Liver (tissue), 9 donors: Measurements from ENCODE around the gene IGFL3. TPM values are rescaled to one million over a fixed set of nuclear protein-coding genes. Genes with fewer than 3 reads are reported as not detected.

ENCODE experiments used
- DNase-seq: peaks from one replicate; pipeline ENCODE4 v3.0.0-alpha.2; 2017; ENCODE audit warnings: low spot score
- H3K27ac ChIP-seq, 2 donors: one replicate each; pipeline ENCODE4 v1.7.0; 2013; ENCODE audit warnings: inconsistent platforms in 2 of 2, low read length in 2 of 2, control low read depth in 1 of 2, low read depth in 1 of 2, mild to moderate bottlenecking in 1 of 2
- H3K27me3 ChIP-seq, 4 donors: one replicate each; pipeline versions ENCODE4 v1.6.1 to v1.7.0; 2013; ENCODE audit warnings: low read length in 3 of 4, inconsistent platforms in 1 of 4, mild to moderate bottlenecking in 1 of 4, moderate library complexity in 1 of 4; ENCODE audit not compliant: control insufficient read depth in 4 of 4, insufficient read depth in 4 of 4
- H3K36me3 ChIP-seq, 4 donors: one replicate each; pipeline versions ENCODE4 v1.6.1 to v1.7.0; 2013; ENCODE audit warnings: low read length in 3 of 4, mild to moderate bottlenecking in 3 of 4, low read depth in 1 of 4, moderate library complexity in 1 of 4; ENCODE audit not compliant: control insufficient read depth in 4 of 4, insufficient read depth in 3 of 4
- H3K4me1 ChIP-seq, 4 donors: one replicate each; pipeline versions ENCODE4 v1.6.1 to v1.7.0; 2013; ENCODE audit warnings: low read length in 3 of 4, mild to moderate bottlenecking in 3 of 4, moderate library complexity in 1 of 4; ENCODE audit not compliant: control insufficient read depth in 4 of 4, insufficient read depth in 4 of 4
- H3K4me3 ChIP-seq, 3 donors: one replicate each; pipeline versions ENCODE4 v1.6.1 to v1.7.0; 2013; ENCODE audit warnings: low read length in 3 of 3, control low read depth in 1 of 3, low read depth in 1 of 3, mild to moderate bottlenecking in 1 of 3
- H3K9ac ChIP-seq, 2 donors: one replicate each; pipeline ENCODE4 v1.7.0; 2013; ENCODE audit warnings: low read length in 2 of 2, mild to moderate bottlenecking in 2 of 2, moderate library complexity in 2 of 2, control low read depth in 1 of 2, low read depth in 1 of 2
- H3K9me3 ChIP-seq, 4 donors: one replicate each; pipeline versions ENCODE4 v1.6.1 to v1.7.0; 2013; ENCODE audit warnings: low read length in 3 of 4; ENCODE audit not compliant: control insufficient read depth in 4 of 4
- EGR1 ChIP-seq, 2 donors: IDR thresholded peaks; 2 replicates each; pipeline ENCODE4 v1.6.1; 2016 to 2018; ENCODE audit warnings: antibody characterized with exemption in 2 of 2, low read depth in 2 of 2
- FOXA1 ChIP-seq: IDR thresholded peaks from 2 replicates; pipeline ENCODE4 v1.6.1; 2016; ENCODE audit warnings: antibody characterized with exemption
- HNF4A ChIP-seq, 2 donors: conservative IDR thresholded peaks; 2 replicates each; pipeline ENCODE4 v1.6.1; 2016; ENCODE audit warnings: antibody characterized with exemption in 2 of 2, mild to moderate bottlenecking in 2 of 2
- HNF4G ChIP-seq: IDR thresholded peaks from 2 replicates; pipeline ENCODE4 v1.6.1; 2016; ENCODE audit warnings: antibody characterized with exemption
- NR2F2 ChIP-seq: IDR thresholded peaks from 2 replicates; pipeline ENCODE4 v1.6.1; 2016; ENCODE audit warnings: antibody characterized with exemption
- RAD21 ChIP-seq, 2 donors: IDR thresholded peaks; 2 replicates each; pipeline ENCODE4 v1.6.1; 2016; ENCODE audit warnings: antibody characterized with exemption in 2 of 2, mild to moderate bottlenecking in 2 of 2
- RXRA ChIP-seq, 2 donors: IDR thresholded peaks; 2 replicates each; pipeline ENCODE4 v1.6.1; 2017 to 2018; ENCODE audit warnings: antibody characterized with exemption in 2 of 2, mild to moderate bottlenecking in 1 of 2
- SP1 ChIP-seq: IDR thresholded peaks from 2 replicates; pipeline ENCODE4 v1.6.1; 2018; ENCODE audit warnings: antibody characterized with exemption, mild to moderate bottlenecking
- TAF1 ChIP-seq: conservative IDR thresholded peaks from 2 replicates; pipeline ENCODE4 v1.6.1; 2016; ENCODE audit warnings: antibody characterized with exemption, mild to moderate bottlenecking
- YY1 ChIP-seq: IDR thresholded peaks from 2 replicates; pipeline ENCODE4 v1.6.1; 2016; ENCODE audit warnings: antibody characterized with exemption, mild to moderate bottlenecking
- WGBS: extraction: QIAGEN DNeasy Blood & Tissue Kit; methylation state at CpG from one replicate; pipeline ENCODE4 v1.1.7; 2013; 5-methylcytosine and 5-hydroxymethylcytosine counted together
- polyA plus RNA-seq, 2 donors: library from polyadenylated mRNA; stranded (reverse) in 1 of 2; unstranded in 1 of 2; fragments of 200-250 nt in 1 of 2; fragments of >200 nt in 1 of 2; fragmentation: Nextera tagmentation in 1 of 2; extraction: Ambion mirVana in 1 of 2; gene quantifications; one replicate each; pipeline versions ENCODE4 v1.2.1 to v1.2.3, GENCODE V29; 2013 to 2015
- total RNA-seq, 2 donors: library from RNA; depleted of rRNA; stranded (reverse); fragments of >200 nt; gene quantifications; one replicate each; pipeline ENCODE4 v1.2.3, GENCODE V29; 2014
- TF ChIP-seq, protein P1 (sequence below): IDR thresholded peaks from 2 replicates; pipeline ENCODE4 v1.6.1; 2016; ENCODE audit warnings: antibody characterized with exemption
- TF ChIP-seq, protein P2 (sequence below): fragments of 150-350 bp; IDR thresholded peaks from 2 replicates; pipeline ENCODE4 v1.5.1; 2017; ENCODE audit warnings: improper control_type of control experiment, low read depth, low read length; ENCODE audit not compliant: missing input control
- TF ChIP-seq, protein P3 (sequence below): IDR thresholded peaks from 2 replicates; pipeline ENCODE4 v1.6.1; 2016; ENCODE audit warnings: antibody characterized with exemption, mild to moderate bottlenecking
- donor health status: healthy.
- donor health status: healthy.
- donor health status: healthy.
- donor health status: healthy.
- donor health status: healthy.

Gene IGFL3
- total and polyA plus RNA-seq, 4 donors = not detected

GRCh38 chr19:46150606-46151005 is 26.1 kb upstream of the IGFL3 start:
- peaks cover 0 to 2% (median 0%) of the 10 kb centered on the region in 4 donors for H3K27me3 ChIP-seq
- H3K27ac ChIP-seq = no peak overlapping the region
- DNase-seq = no peak
- H3K4me1 ChIP-seq = no peaks in the 10 kb centered on the region
- H3K4me3 ChIP-seq = no peak overlapping the region
- H3K9me3 ChIP-seq = no peaks in the 10 kb centered on the region
- WGBS = 84% methylated on average over 5 of the region's 5 CpGs
- no peak overlapping the region for H3K9ac ChIP-seq
- no peaks in the 10 kb centered on the region for H3K36me3 ChIP-seq
- no peak for TF ChIP-seq YY1
- TF ChIP-seq SP1 = no peak

DNA sequence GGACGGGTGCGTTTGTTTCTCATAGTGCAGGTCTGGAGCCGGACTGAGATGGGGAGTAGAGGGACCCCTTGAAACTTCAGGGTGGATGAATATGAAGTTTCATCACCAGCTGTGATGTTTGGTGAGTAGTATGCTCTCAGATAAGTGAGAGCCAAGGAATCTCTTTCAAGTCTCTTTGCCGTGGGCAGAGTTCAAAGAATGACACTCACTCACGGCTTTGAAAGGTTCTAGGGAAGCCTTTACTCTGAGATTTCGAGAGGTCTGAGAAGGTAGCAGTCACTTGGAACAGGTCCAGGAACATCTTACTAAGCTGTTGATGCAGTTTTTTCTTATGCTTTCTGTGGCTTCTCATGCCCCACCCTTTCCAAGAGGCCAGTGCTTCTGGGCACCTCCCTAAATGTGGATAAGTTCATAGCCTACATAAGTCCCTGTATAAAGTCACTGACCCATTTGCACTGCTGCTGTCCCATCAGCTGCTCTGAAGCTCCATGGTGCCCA is 23.4 kb upstream of the IGFL3 start, which contains the start of gene IGFL2:
Gene IGFL2, plus strand, starts transcription at position 448 of the 498 bp plus-strand sequence. Its CDS starts 41 bp downstream, at position 489.
- H3K27ac ChIP-seq = no peak within 1 kb of the TSS
- no peak within 1 kb of the TSS for H3K9ac ChIP-seq
- TF ChIP-seq, protein P1, sequence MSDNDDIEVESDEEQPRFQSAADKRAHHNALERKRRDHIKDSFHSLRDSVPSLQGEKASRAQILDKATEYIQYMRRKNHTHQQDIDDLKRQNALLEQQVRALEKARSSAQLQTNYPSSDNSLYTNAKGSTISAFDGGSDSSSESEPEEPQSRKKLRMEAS = no peak
- TF ChIP-seq HNF4A (conservative IDR thresholded peaks at IDR 0.05) (no peak), EGR1 (IDR thresholded peaks at IDR 0.05; ENCODE audit: low read depth in 2 of 2) (no peak), HNF4G (no peak), RAD21 (IDR thresholded peaks at IDR 0.05) (no peak)
- H3K4me1 ChIP-seq = no peaks in the 10 kb centered on the region
- no peaks in the 10 kb centered on the region for H3K36me3 ChIP-seq
- H3K9me3 ChIP-seq = no peaks in the 10 kb centered on the region
- H3K4me3 ChIP-seq = no peak within 1 kb of the TSS
- H3K27me3 ChIP-seq = peaks cover 0 to 2% (median 0%) of the 10 kb centered on the region in 4 donors
- 62% methylated on average over 6 of the region's 6 CpGs for WGBS
- no peak for DNase-seq

DNA sequence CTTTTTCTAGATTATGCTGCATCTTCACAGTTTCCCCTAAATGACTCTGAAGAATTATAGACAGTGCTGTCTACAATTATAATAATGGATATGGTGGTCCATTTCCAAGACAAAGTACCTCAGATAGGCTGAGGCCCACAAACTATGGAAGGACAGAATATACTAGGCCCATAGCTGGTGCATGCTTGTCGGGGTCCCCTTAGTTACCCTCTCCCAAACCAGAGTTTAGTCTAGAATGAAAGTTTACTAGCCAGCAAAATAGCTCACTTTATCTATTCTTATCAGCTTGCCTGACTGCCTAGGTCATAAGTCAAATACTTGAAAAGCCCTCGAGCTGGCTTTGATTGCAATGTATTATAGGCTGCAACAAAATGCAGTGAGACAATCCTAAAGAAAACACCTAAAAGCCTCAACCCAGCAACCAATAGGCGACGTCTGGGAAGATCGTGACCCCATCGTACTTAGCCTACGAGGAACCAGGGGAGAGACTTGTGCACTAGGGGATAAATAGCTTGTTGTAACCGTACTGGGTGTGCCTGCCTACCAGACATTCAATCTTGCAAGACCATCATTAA is 22.8 kb upstream of the IGFL3 start:
- Histone ChIP-seq H3K27ac (no peak overlapping the region), H3K27me3 (peaks cover 0 to 2% (median 0%) of the 10 kb centered on the region in 4 donors), H3K9me3 (no peaks in the 10 kb centered on the region), H3K4me3 (no peak overlapping the region), H3K4me1 (no peaks in the 10 kb centered on the region), H3K9ac (no peak overlapping the region), H3K36me3 (no peaks in the 10 kb centered on the region)
- no peak for DNase-seq
- WGBS = 62% methylated on average over 8 of the region's 8 CpGs
- no peak for TF ChIP-seq RXRA (IDR thresholded peaks at IDR 0.05)
- TF ChIP-seq RAD21 (IDR thresholded peaks at IDR 0.05) = no peak
- no peak for TF ChIP-seq TAF1
- TF ChIP-seq HNF4G = no peak
- TF ChIP-seq, protein P2, sequence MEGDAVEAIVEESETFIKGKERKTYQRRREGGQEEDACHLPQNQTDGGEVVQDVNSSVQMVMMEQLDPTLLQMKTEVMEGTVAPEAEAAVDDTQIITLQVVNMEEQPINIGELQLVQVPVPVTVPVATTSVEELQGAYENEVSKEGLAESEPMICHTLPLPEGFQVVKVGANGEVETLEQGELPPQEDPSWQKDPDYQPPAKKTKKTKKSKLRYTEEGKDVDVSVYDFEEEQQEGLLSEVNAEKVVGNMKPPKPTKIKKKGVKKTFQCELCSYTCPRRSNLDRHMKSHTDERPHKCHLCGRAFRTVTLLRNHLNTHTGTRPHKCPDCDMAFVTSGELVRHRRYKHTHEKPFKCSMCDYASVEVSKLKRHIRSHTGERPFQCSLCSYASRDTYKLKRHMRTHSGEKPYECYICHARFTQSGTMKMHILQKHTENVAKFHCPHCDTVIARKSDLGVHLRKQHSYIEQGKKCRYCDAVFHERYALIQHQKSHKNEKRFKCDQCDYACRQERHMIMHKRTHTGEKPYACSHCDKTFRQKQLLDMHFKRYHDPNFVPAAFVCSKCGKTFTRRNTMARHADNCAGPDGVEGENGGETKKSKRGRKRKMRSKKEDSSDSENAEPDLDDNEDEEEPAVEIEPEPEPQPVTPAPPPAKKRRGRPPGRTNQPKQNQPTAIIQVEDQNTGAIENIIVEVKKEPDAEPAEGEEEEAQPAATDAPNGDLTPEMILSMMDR = no peak
- no peak for TF ChIP-seq NR2F2
- TF ChIP-seq FOXA1 = no peak
- TF ChIP-seq, protein P1 = no peak
- TF ChIP-seq, protein P3, sequence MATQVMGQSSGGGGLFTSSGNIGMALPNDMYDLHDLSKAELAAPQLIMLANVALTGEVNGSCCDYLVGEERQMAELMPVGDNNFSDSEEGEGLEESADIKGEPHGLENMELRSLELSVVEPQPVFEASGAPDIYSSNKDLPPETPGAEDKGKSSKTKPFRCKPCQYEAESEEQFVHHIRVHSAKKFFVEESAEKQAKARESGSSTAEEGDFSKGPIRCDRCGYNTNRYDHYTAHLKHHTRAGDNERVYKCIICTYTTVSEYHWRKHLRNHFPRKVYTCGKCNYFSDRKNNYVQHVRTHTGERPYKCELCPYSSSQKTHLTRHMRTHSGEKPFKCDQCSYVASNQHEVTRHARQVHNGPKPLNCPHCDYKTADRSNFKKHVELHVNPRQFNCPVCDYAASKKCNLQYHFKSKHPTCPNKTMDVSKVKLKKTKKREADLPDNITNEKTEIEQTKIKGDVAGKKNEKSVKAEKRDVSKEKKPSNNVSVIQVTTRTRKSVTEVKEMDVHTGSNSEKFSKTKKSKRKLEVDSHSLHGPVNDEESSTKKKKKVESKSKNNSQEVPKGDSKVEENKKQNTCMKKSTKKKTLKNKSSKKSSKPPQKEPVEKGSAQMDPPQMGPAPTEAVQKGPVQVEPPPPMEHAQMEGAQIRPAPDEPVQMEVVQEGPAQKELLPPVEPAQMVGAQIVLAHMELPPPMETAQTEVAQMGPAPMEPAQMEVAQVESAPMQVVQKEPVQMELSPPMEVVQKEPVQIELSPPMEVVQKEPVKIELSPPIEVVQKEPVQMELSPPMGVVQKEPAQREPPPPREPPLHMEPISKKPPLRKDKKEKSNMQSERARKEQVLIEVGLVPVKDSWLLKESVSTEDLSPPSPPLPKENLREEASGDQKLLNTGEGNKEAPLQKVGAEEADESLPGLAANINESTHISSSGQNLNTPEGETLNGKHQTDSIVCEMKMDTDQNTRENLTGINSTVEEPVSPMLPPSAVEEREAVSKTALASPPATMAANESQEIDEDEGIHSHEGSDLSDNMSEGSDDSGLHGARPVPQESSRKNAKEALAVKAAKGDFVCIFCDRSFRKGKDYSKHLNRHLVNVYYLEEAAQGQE = no peak
- no peak for TF ChIP-seq SP1
